CD4-positive, alpha-beta memory T cell (primary cell): ENCODE data around the gene CDK5RAP3. TPM values are rescaled to one million over a fixed set of nuclear protein-coding genes. Genes with fewer than 3 reads are reported as not detected.

Source experiments
- polyA plus RNA-seq, 2 donors: library from polyadenylated mRNA; unstranded; fragments of 300-500 nt; fragmentation: Illumina TruSeq; gene quantifications; one replicate each; pipeline ENCODE4 v1.2.3, GENCODE V29; 2021
- total RNA-seq, 2 experiments: library from RNA; stranded (reverse); gene quantifications; one replicate each; pipeline ENCODE4 v1.2.3, GENCODE V29; 2021

CDK5RAP3 gene
- total and polyA plus RNA-seq, 4 experiments from 2014 or later = 75.1 to 343 (median 220) TPM

Other genes starting within 250 kb of the CDK5RAP3 start
- 10 to 100 TPM; 15.8 to 17.9 TPM for gene TBX21, start 237.9 kb upstream of the CDK5RAP3 start, total RNA-seq
- 10 to 100 TPM in 1 of 2 donors, 1 to 10 TPM in 1; 6.8 to 11.5 TPM for gene TBX21, start 237.9 kb upstream of the CDK5RAP3 start, polyA plus RNA-seq
- gene OSBPL7, start 149.3 kb upstream of the CDK5RAP3 start, total RNA-seq = 10 to 100 TPM; 46.5 to 50.4 TPM
- gene OSBPL7, start 149.3 kb upstream of the CDK5RAP3 start, polyA plus RNA-seq = 1 to 10 TPM; 1.6 to 7.9 TPM
- 10 to 100 TPM; 39.6 to 41.4 TPM for gene MRPL10, start 139.6 kb upstream of the CDK5RAP3 start, total RNA-seq
- 10 to 100 TPM; 45.9 to 69.6 TPM for gene MRPL10, start 139.6 kb upstream of the CDK5RAP3 start, polyA plus RNA-seq
- gene LRRC46, start 139.4 kb upstream of the CDK5RAP3 start, total RNA-seq = under 1 TPM; 0.23 to 0.69 TPM
- gene LRRC46, start 139.4 kb upstream of the CDK5RAP3 start, polyA plus RNA-seq = not detected
- 10 to 100 TPM; 26.4 to 30.5 TPM for gene SCRN2, start 129.8 kb upstream of the CDK5RAP3 start, total RNA-seq
- 10 to 100 TPM; 15.7 to 19.5 TPM for gene SCRN2, start 129.8 kb upstream of the CDK5RAP3 start, polyA plus RNA-seq
- not detected for gene SP6, start 120.0 kb upstream of the CDK5RAP3 start, total RNA-seq
- not detected for gene SP6, start 120.0 kb upstream of the CDK5RAP3 start, polyA plus RNA-seq
- 10 to 100 TPM; 39.6 to 39.9 TPM for gene SP2, start 74.9 kb upstream of the CDK5RAP3 start, total RNA-seq
- gene SP2, start 74.9 kb upstream of the CDK5RAP3 start, polyA plus RNA-seq = 10 to 100 TPM in 1 of 2 donors, 1 to 10 TPM in 1; 3.0 to 17.1 TPM
- gene PNPO, start 29.5 kb upstream of the CDK5RAP3 start, total RNA-seq = 10 to 100 TPM; 12.1 TPM
- gene PNPO, start 29.5 kb upstream of the CDK5RAP3 start, polyA plus RNA-seq = 10 to 100 TPM; 19.9 to 23.4 TPM
- gene PRR15L, start 13.2 kb upstream of the CDK5RAP3 start, total RNA-seq = not detected
- under 1 TPM in 1 of 2 donors, not detected in 1; 0.11 TPM for gene PRR15L, start 13.2 kb upstream of the CDK5RAP3 start, polyA plus RNA-seq
- 1 to 10 TPM; 1.9 to 2.0 TPM for gene COPZ2, start 66.7 kb downstream of the CDK5RAP3 start, total RNA-seq
- gene COPZ2, start 66.7 kb downstream of the CDK5RAP3 start, polyA plus RNA-seq = 1 to 10 TPM; 1.6 to 1.9 TPM
- gene NFE2L1, start 77.2 kb downstream of the CDK5RAP3 start, total RNA-seq = 10 to 100 TPM; 53.5 to 62.5 TPM
- 10 to 100 TPM in 1 of 2 donors, 1 to 10 TPM in 1; 2.9 to 16.2 TPM for gene NFE2L1, start 77.2 kb downstream of the CDK5RAP3 start, polyA plus RNA-seq
- 10 to 100 TPM; 33.9 to 37.1 TPM for gene CBX1, start 130.4 kb downstream of the CDK5RAP3 start, total RNA-seq
- 10 to 100 TPM; 10.1 to 19.8 TPM for gene CBX1, start 130.4 kb downstream of the CDK5RAP3 start, polyA plus RNA-seq
- 10 to 100 TPM; 20.8 to 22.0 TPM for gene SNX11, start 136.7 kb downstream of the CDK5RAP3 start, total RNA-seq
- gene SNX11, start 136.7 kb downstream of the CDK5RAP3 start, polyA plus RNA-seq = 10 to 100 TPM; 17.9 to 18.1 TPM